OCI-LY3 (cell line): ENCODE results near the gene PARP3.

Experiments used
- CTCF ChIP-seq: fragments of 200-600, 300-600 bp; sonication (generic); IDR thresholded peaks from 2 replicates; pipeline ENCODE4 v1.5.1; 2014; ENCODE audit warnings: antibody characterized with exemption, low read length, low read depth
- EZH2phosphoT487 ChIP-seq: fragments of 200-600 bp; shearing (Covaris generic); IDR thresholded peaks from 2 replicates; pipeline ENCODE4 v1.6.1; 2018; ENCODE audit warnings: antibody characterized with exemption, mixed run types, low read depth

- no peak for TF ChIP-seq CTCF
- no peak for TF ChIP-seq EZH2phosphoT487
These were observed 2.4 kb downstream of the PARP3 start for GRCh38 chr3:51944451-51945021.
